ENCODE results near the gene TMBIM1. TPM values are rescaled to one million over a fixed set of nuclear protein-coding genes. Genes with fewer than 3 reads are reported as not detected.

Gene TMBIM1
- total and polyA plus RNA-seq, 2 donors (not counting 3 experiments of a cell fraction or from before 2014, with no cell fraction given) = 141 to 229 TPM

GRCh38 chr2:218295029-218295428 lies 2.7 kb upstream of the TMBIM1 start:
- peak; percentile 92 for FAIRE-seq
- ChIA-PET CTCF (interaction anchor here (0.8 to 12.1 kb wide), 11 partner anchors 8 to 109 kb away, joined by 3 to 178 read pairs (median 4); partner anchors contain the start of genes AAMP, CATIP and PNKD), POLR2A (interaction anchor here (0.9 kb wide), 1 partner anchor 23 kb away, joined by 4 read pairs; no protein-coding TSS in a partner anchor)
- no TSS peak for BruUV-seq (replicated peaks)
- Histone ChIP-seq H3K9me1 (replicated peaks; ENCODE audit: control insufficient read depth, extremely low read depth, insufficient read depth, low read length) (no peaks in the 10 kb centered on the region), H3K79me2 (ENCODE audit: control insufficient read depth, insufficient read depth, low read length) (peaks cover 23% of the 10 kb centered on the region), H3K4me1 (ENCODE audit: control insufficient read depth, extremely low read depth, insufficient read depth, low read length) (peaks cover 51% of the 10 kb centered on the region), H3K9me3 (replicated peaks; ENCODE audit: control insufficient read depth, insufficient read depth, low read length) (no peaks in the 10 kb centered on the region), H2AFZ (ENCODE audit: low read depth, low read length) (peak overlapping the region; percentile 63), H3K4me3 (replicated peaks in 1 of 3; ENCODE audit: insufficient read depth in 1 of 3, low read depth in 1 of 3, low read length in 3 of 3) (no peak overlapping the region), H3K27me3 (ENCODE audit: control insufficient read depth in 2 of 2, insufficient read depth in 2 of 2, low read length in 2 of 2) (no peaks in the 10 kb centered on the region), H3K9ac (replicated peaks; ENCODE audit: extremely low read depth, insufficient read depth, low read length) (peak overlapping the region; percentile 51), H3K27ac (ENCODE audit: insufficient read depth, low read depth, low read length) (peak overlapping the region; percentile 94), H3K4me2 (ENCODE audit: insufficient read depth, low read length) (peak overlapping the region; percentile 50), H4K20me1 (replicated peaks; ENCODE audit: control insufficient read depth, extremely low read depth, insufficient read depth, low read length) (no peaks in the 10 kb centered on the region), H3K36me3 (ENCODE audit: control insufficient read depth in 2 of 2, extremely low read depth in 1 of 2, insufficient read depth in 2 of 2, low read length in 2 of 2) (no peaks in the 10 kb centered on the region)
- intact Hi-C loops (cut with micrococcal nuclease) = loop anchor here (1.0 kb wide), 1 partner anchor 28 kb away; no protein-coding TSS in a partner anchor
- dilution Hi-C loops (cut with MboI; ENCODE audit: extremely low pct_ligation_motif_present, low sequenced_read_pairs) = no loop called here
- peak; percentile 90 for DNase-seq (ENCODE audit: low read depth, low spot score)
- TF ChIP-seq FOS (IDR thresholded peaks at IDR 0.05; ENCODE audit: borderline replicate concordance, insufficient read depth, low read length) = no peak
- peak; percentile 68 for TF ChIP-seq GATA2 (IDR thresholded peaks at IDR 0.05; ENCODE audit: insufficient read depth, insufficient read length, low read depth, low read length)
- TF ChIP-seq POLR2A (IDR thresholded peaks at IDR 0.05; ENCODE audit: low read depth, low read length) = no peak
- TF ChIP-seq EZH2 (IDR thresholded peaks at IDR 0.05; ENCODE audit: borderline replicate concordance, low read depth, low read length, severe bottlenecking) = no peak
- TF ChIP-seq POLR2AphosphoS5 (IDR thresholded peaks at IDR 0.05; ENCODE audit: insufficient read depth, low read depth, low read length) = no peak
- TF ChIP-seq CTCF (IDR thresholded peaks at IDR 0.05; ENCODE audit: extremely low read depth in 1 of 2, insufficient read depth in 1 of 2, low read depth in 1 of 2, low read length in 2 of 2) = no peak
- TF ChIP-seq JUN (IDR thresholded peaks at IDR 0.05; ENCODE audit: borderline replicate concordance, insufficient read depth, insufficient read length, low read depth) = peak; percentile 8
